Nephron (organoid): ENCODE results near the gene PELI2.
A peak's percentile ranks its signal among the peaks of the same experiment; 100 is the strongest.

ENCODE experiments used
- H3K27ac Mint-ChIP-seq, 3 experiments: 2 replicates each; pipeline ENCODE4 v1.8.0; 2020; ENCODE audit warnings: mixed read lengths in 3 of 3, mild to moderate bottlenecking in 2 of 3, moderate library complexity in 1 of 3
- H3K27me3 Mint-ChIP-seq: 2 replicates; pipeline ENCODE4 v1.8.0; 2021; ENCODE audit warnings: low read depth, mild to moderate bottlenecking, moderate library complexity, mixed read lengths
- H3K36me3 Mint-ChIP-seq: 2 replicates; pipeline ENCODE4 v1.8.0; 2020; ENCODE audit warnings: low read depth, mixed read lengths
- H3K4me1 Mint-ChIP-seq: 2 replicates; pipeline ENCODE4 v1.8.0; 2020; ENCODE audit warnings: mixed read lengths
- H3K4me3 Mint-ChIP-seq, 3 experiments: 2 replicates each; pipeline ENCODE4 v1.8.0; 2020; ENCODE audit warnings: mild to moderate bottlenecking in 3 of 3, mixed read lengths in 3 of 3, moderate library complexity in 2 of 3
- H3K9me3 Mint-ChIP-seq: 2 replicates; pipeline ENCODE4 v1.8.0; 2020; ENCODE audit warnings: mixed read lengths
- TF ChIP-seq, protein P1 (sequence below), 3 experiments: fragments of 200-600 bp; sonication (generic); IDR thresholded peaks; one replicate each; pipeline ENCODE4 v1.5.0; 2021; ENCODE audit warnings: antibody characterized with exemption in 3 of 3; ENCODE audit not compliant: unreplicated experiment in 3 of 3

The PELI2 gene

DNA sequence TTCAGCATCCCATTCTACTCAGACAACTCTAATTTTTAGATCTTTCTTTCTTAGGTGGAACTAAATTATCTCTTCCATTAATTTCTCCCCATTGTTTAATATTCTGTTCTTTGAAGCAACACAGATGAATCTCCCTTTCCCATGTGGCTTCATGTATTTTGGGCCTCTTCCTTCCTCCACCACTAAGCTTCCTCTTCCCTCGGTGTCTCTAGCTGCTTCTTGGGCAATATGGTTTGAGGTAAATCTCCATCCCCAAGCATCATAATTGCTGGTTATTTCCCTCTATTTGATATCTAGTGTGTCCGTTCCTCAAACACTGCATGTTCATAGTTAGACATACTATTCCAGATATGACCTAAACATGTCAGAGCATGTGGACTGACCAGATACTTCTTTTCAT, 119.2 kb downstream of the PELI2 start:
- TF ChIP-seq, protein P1, sequence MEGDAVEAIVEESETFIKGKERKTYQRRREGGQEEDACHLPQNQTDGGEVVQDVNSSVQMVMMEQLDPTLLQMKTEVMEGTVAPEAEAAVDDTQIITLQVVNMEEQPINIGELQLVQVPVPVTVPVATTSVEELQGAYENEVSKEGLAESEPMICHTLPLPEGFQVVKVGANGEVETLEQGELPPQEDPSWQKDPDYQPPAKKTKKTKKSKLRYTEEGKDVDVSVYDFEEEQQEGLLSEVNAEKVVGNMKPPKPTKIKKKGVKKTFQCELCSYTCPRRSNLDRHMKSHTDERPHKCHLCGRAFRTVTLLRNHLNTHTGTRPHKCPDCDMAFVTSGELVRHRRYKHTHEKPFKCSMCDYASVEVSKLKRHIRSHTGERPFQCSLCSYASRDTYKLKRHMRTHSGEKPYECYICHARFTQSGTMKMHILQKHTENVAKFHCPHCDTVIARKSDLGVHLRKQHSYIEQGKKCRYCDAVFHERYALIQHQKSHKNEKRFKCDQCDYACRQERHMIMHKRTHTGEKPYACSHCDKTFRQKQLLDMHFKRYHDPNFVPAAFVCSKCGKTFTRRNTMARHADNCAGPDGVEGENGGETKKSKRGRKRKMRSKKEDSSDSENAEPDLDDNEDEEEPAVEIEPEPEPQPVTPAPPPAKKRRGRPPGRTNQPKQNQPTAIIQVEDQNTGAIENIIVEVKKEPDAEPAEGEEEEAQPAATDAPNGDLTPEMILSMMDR (IDR thresholded peaks at IDR 0.05; ENCODE audit: unreplicated experiment in 3 of 3), result no peak
- no peak overlapping the region for H3K27ac Mint-ChIP-seq
- H3K27me3 Mint-ChIP-seq, result no peaks in the 10 kb centered on the region
- no peaks in the 10 kb centered on the region for H3K4me1 Mint-ChIP-seq
- no peak overlapping the region for H3K4me3 Mint-ChIP-seq
- no peaks in the 10 kb centered on the region for H3K36me3 Mint-ChIP-seq
- H3K9me3 Mint-ChIP-seq, result peaks cover 3% of the 10 kb centered on the region

GRCh38 chr14:56241461-56241860, 123.2 kb downstream of the PELI2 start:
- no peaks in the 10 kb centered on the region for H3K9me3 Mint-ChIP-seq
- TF ChIP-seq, protein P1 (IDR thresholded peaks at IDR 0.05; ENCODE audit: unreplicated experiment in 3 of 3), result no peak
- H3K27me3 Mint-ChIP-seq, result no peaks in the 10 kb centered on the region
- no peak overlapping the region for H3K4me3 Mint-ChIP-seq
- no peaks in the 10 kb centered on the region for H3K36me3 Mint-ChIP-seq
- no peak overlapping the region for H3K27ac Mint-ChIP-seq
- H3K4me1 Mint-ChIP-seq, result peaks cover 7% of the 10 kb centered on the region

DNA sequence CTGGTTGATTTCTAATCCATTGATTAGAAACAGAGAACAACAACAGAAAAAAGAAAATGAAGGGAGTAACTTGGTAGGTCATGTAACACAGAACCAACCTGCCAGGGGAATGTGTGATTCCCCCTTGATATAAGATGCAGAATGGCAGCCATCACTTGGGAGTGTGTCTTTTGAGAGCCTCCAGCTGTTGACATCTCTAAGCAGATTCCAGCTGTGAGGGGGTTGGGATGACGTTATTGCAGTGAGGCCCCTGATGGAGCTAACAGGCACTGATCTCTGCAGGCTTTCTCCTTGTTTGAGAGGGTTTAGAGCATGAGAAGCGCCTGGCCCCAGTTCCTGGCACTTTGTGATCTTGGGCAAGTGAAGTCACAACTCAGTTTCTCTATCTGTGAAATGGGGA, 124.9 kb downstream of the PELI2 start:
- peaks cover 7% of the 10 kb centered on the region for H3K4me1 Mint-ChIP-seq
- no peak overlapping the region for H3K27ac Mint-ChIP-seq
- no peaks in the 10 kb centered on the region for H3K27me3 Mint-ChIP-seq
- no peaks in the 10 kb centered on the region for H3K36me3 Mint-ChIP-seq
- no peaks in the 10 kb centered on the region for H3K9me3 Mint-ChIP-seq
- no peak overlapping the region for H3K4me3 Mint-ChIP-seq
- TF ChIP-seq, protein P1 (IDR thresholded peaks at IDR 0.05; ENCODE audit: unreplicated experiment in 3 of 3), result no peak

DNA sequence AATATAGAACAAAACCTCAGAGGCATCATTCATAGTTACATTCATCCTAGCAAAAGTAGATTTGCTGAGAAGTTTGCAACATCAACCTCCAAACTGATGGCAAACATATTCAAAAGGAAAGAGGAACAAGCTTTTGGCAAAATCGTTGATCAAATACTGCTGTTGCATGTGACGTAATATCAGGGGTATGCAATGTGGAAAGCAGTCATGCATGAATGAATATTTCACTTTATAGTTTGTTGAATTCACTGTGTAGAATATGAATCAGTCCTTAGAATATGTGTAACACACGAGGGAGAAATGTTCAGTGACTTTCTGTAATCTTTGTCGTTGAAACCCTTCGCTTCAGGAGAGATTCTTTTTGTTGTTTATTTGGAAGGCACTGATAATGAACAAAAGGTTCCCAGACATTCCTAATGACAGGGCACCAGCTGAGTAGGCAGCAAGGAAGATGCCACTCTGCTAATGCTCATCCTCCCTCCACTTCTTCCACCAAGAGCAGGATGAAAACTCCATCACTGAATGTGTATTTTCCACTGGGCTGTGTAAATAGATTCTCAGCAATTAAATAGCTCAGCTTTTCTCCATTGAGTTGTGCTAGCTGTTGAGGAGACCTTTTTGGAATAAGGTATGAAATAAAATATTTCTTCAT, 126.1 kb downstream of the PELI2 start:
- no peaks in the 10 kb centered on the region for H3K36me3 Mint-ChIP-seq
- peaks cover 7% of the 10 kb centered on the region for H3K4me1 Mint-ChIP-seq
- H3K27me3 Mint-ChIP-seq, result no peaks in the 10 kb centered on the region
- no peak overlapping the region for H3K4me3 Mint-ChIP-seq
- no peak overlapping the region for H3K27ac Mint-ChIP-seq
- no peaks in the 10 kb centered on the region for H3K9me3 Mint-ChIP-seq
- TF ChIP-seq, protein P1 (IDR thresholded peaks at IDR 0.05; ENCODE audit: unreplicated experiment in 3 of 3), result no peak

- Mint-ChIP-seq H3K27me3 (peaks cover 3% of the 10 kb centered on the region), H3K9me3 (peaks cover 2% of the 10 kb centered on the region), H3K4me1 (peaks cover 7% of the 10 kb centered on the region), H3K36me3 (peaks cover 8% of the 10 kb centered on the region), H3K4me3 (no peak overlapping the region), H3K27ac (no peak overlapping the region)
- TF ChIP-seq, protein P1 (IDR thresholded peaks at IDR 0.05; ENCODE audit: unreplicated experiment in 3 of 3), result peak; percentile 26 to 43 (median 35)
Measured at GRCh38 chr14:56247495-56248200, 129.4 kb downstream of the PELI2 start.

DNA sequence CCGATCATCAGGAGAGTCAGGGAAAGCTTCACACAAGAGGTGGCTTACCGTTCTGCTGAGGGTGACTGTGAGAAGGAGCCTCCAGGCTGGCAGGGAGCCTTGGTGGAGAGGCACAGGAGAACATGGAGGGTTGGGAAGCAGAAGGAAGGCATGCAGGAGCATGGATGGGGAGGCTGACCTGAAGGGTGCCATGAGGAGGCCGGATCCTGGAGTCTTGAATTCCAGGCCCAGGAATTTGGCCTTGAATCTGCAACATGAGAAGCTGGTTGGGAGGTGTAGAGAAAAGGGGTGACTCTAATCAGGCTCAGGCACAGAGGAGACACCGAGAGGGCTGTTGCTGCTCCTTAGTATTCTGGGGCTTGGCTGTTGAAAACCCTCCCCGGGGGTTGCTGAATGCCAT, 130.2 kb downstream of the PELI2 start:
- H3K4me1 Mint-ChIP-seq, result peaks cover 7% of the 10 kb centered on the region
- peaks cover 7% of the 10 kb centered on the region for H3K9me3 Mint-ChIP-seq
- TF ChIP-seq, protein P1 (IDR thresholded peaks at IDR 0.05; ENCODE audit: unreplicated experiment in 3 of 3), result no peak
- H3K27me3 Mint-ChIP-seq, result peaks cover 3% of the 10 kb centered on the region
- no peak overlapping the region for H3K4me3 Mint-ChIP-seq
- peaks cover 13% of the 10 kb centered on the region for H3K36me3 Mint-ChIP-seq
- H3K27ac Mint-ChIP-seq, result no peak overlapping the region
